K562 (cell line): ENCODE data around the gene TCF3. TPM values are rescaled to one million over a fixed set of nuclear protein-coding genes. Genes with fewer than 3 reads are reported as not detected.

Experiments
- ATAC-seq: fragments of 200-7000 bp; cut with Tn5 transposase; 3 replicates; pipeline ENCODE4 v1.9.1; 2020; ENCODE audit warnings: moderate library complexity
- BruUV-seq: library from RNA; stranded (reverse); fragments of 400-500 nt; replicated peaks from 2 replicates; lab custom pipeline; 2021; lab: Mats Ljungman, UMichigan
- CTCF ChIA-PET: fragments of 300-600 bp; formaldehyde crosslinking; extraction: SDS; loops from one replicate; lab custom pipeline; 2021; ENCODE audit warnings: low intra/inter-chr PET ratio; lab: Yijun Ruan, JAX
- POLR2A ChIA-PET: fragments of 300-600, 350-650 bp; sonication (Branson Sonifier 250); formaldehyde crosslinking; extraction: SDS; loops from one replicate; lab custom pipeline; 2021; ENCODE audit warnings: antibody characterized with exemption, inconsistent platforms; lab: Yijun Ruan, JAX
- DNase-seq, 4 experiments: peaks; one replicate each; pipeline versions ENCODE4 v3.0.0 to v3.0.0-alpha.2; 2011 to 2018; ENCODE audit warnings: low spot score in 3 of 4, mixed read lengths in 3 of 4; ENCODE audit errors: extremely low read depth in 1 of 4
- FAIRE-seq: peaks from 2 replicates; lab custom pipeline; 2011; peaks lifted over from hg19 to GRCh38; lab: Jason Lieb, UNC
- H2AFZ ChIP-seq: 2 replicates; pipeline ENCODE4 v1.6.0; 2011; ENCODE audit warnings: low read depth, low read length, control low read depth, inconsistent platforms
- H3K27ac ChIP-seq: fragments of 200-600 bp; 3 replicates; pipeline ENCODE4 v1.8.0; 2011; ENCODE audit warnings: low read depth, mild to moderate bottlenecking, control low read depth, inconsistent platforms, low read length, moderate library complexity, mixed read lengths; ENCODE audit errors: extremely low read depth
- H3K27me3 ChIP-seq, 2 experiments: fragments of 300-600 bp in 1 of 2; 2 replicates in 1 of 2; 3 replicates in 1 of 2; pipeline versions ENCODE4 v1.6.0 to v1.8.0; 2011; ENCODE audit warnings: inconsistent platforms in 2 of 2, low read length in 2 of 2, mild to moderate bottlenecking in 1 of 2, mixed read lengths in 1 of 2, moderate library complexity in 1 of 2; ENCODE audit not compliant: control insufficient read depth in 2 of 2, insufficient read depth in 2 of 2
- H3K36me3 ChIP-seq: fragments of 300-600 bp; 3 replicates; pipeline ENCODE4 v1.8.0; 2011; ENCODE audit warnings: mild to moderate bottlenecking, low read length, inconsistent platforms; ENCODE audit not compliant: control insufficient read depth, insufficient read depth
- H3K4me1 ChIP-seq, 2 experiments: fragments of 200-600 bp in 1 of 2; replicated peaks in 1 of 2; 2 replicates in 1 of 2; 3 replicates in 1 of 2; pipeline versions ENCODE4 v1.5.1 to v1.8.0; 2011; ENCODE audit warnings: inconsistent platforms in 2 of 2, low read length in 2 of 2, mild to moderate bottlenecking in 1 of 2, mixed read lengths in 1 of 2, moderate library complexity in 1 of 2; ENCODE audit not compliant: control insufficient read depth in 2 of 2, insufficient read depth in 2 of 2
- H3K4me2 ChIP-seq: 2 replicates; pipeline ENCODE4 v1.6.1; 2011; ENCODE audit warnings: low read length, control low read depth, inconsistent platforms, mixed read lengths; ENCODE audit not compliant: insufficient read depth
- H3K4me3 ChIP-seq: fragments of 200-600 bp; sonication (generic), shearing (Covaris generic); 2 replicates; pipeline ENCODE4 v1.5.1; 2016; ENCODE audit warnings: control low read depth, inconsistent platforms
- H3K79me2 ChIP-seq: fragments of 200-600 bp; 3 replicates; pipeline ENCODE4 v1.8.0; 2011; ENCODE audit warnings: low read length, inconsistent platforms; ENCODE audit not compliant: control insufficient read depth, insufficient read depth
- H3K9ac ChIP-seq, 2 experiments: 2 replicates each; pipeline versions ENCODE4 v1.6.0 to v1.6.1; 2011; ENCODE audit warnings: low read depth in 2 of 2, low read length in 2 of 2, control low read depth in 1 of 2, inconsistent platforms in 1 of 2, mild to moderate bottlenecking in 1 of 2, mixed read lengths in 1 of 2; ENCODE audit not compliant: insufficient read depth in 1 of 2
- H3K9me1 ChIP-seq: one replicate; pipeline ENCODE4 v1.6.0; 2011; ENCODE audit warnings: inconsistent platforms, mild to moderate bottlenecking, low read length, moderate library complexity; ENCODE audit not compliant: control insufficient read depth, insufficient read depth
- H3K9me3 ChIP-seq: replicated peaks from 2 replicates; pipeline ENCODE4 v1.5.1; 2011; ENCODE audit warnings: low read depth, low read length, inconsistent platforms; ENCODE audit not compliant: control insufficient read depth, insufficient read depth
- H4K20me1 ChIP-seq: replicated peaks from 2 replicates; pipeline ENCODE4 v1.6.1; 2011; ENCODE audit warnings: low read length, inconsistent platforms, mixed read lengths; ENCODE audit not compliant: control insufficient read depth, insufficient read depth
- FOXA3 ChIP-seq, 2 experiments: fragments of 450-650 bp in 1 of 2; sonication (generic) in 1 of 2; formaldehyde crosslinking; IDR thresholded peaks in 1 of 2; conservative IDR thresholded peaks in 1 of 2; 2 replicates each; pipeline versions ENCODE4 v1.4.0 to v1.8.0; 2020 to 2022; ENCODE audit warnings: mild to moderate bottlenecking in 2 of 2, missing genetic modification reagents in 1 of 2
- JUN ChIP-seq, 2 experiments: sonication (generic) in 1 of 2; formaldehyde crosslinking in 1 of 2; IDR thresholded peaks; 2 replicates each; pipeline versions ENCODE4 v1.6.1 to v1.8.0; 2012 to 2022; ENCODE audit warnings: borderline replicate concordance in 2 of 2, mild to moderate bottlenecking in 2 of 2, improper control_type of control experiment in 1 of 2, low read depth in 1 of 2, low read length in 1 of 2, missing genetic modification reagents in 1 of 2
- SFPQ ChIP-seq: fragments of 200-400 bp; formaldehyde crosslinking; IDR thresholded peaks from 2 replicates; pipeline ENCODE4 v1.6.1; 2017; ENCODE audit warnings: mild to moderate bottlenecking, low read depth, low read length, moderate library complexity
- WGBS: fragments of 100-300 bp; shearing (Covaris generic); methylation state at CpG from one replicate; pipeline ENCODE4 v1.1.6; 2016; ENCODE audit warnings: low coverage, mixed read lengths; ENCODE audit not compliant: insufficient coverage; ENCODE audit errors: missing lambda C conversion rate; 5-methylcytosine and 5-hydroxymethylcytosine counted together
- in situ Hi-C: fragments of 300-500 bp; cut with MboI; formaldehyde crosslinking; loops from 4 replicates; pipeline ENCODE4 v1.15.0; 2018; ENCODE audit warnings: inconsistent platforms, mixed read lengths
- intact Hi-C: fragments of 100-400 bp; cut with micrococcal nuclease; formaldehyde crosslinking; loops from 2 replicates; pipeline ENCODE4 v1.14.2; 2022
- polyA plus RNA-seq, 8 experiments: library from polyadenylated mRNA; depleted of rRNA in 4 of 8; stranded (reverse) in 5 of 8; unstranded in 3 of 8; fragments of >200 nt; fragmentation: Nextera tagmentation in 2 of 8; fragmentation: Illumina TruSeq in 1 of 8; extraction: Ambion mirVana in 2 of 8; extraction: Trizol in 1 of 8; gene quantifications; 2 replicates each; pipeline versions ENCODE4 v1.2.1 to v1.2.3, GENCODE V29; 2011 to 2014; ENCODE audit warnings: inconsistent platforms in 1 of 8, missing spikeins in 1 of 8
- total RNA-seq, 7 experiments: library from RNA; depleted of rRNA in 6 of 7; stranded (reverse); fragments of >200 nt in 6 of 7; fragmentation: Illumina TruSeq in 2 of 7; extraction: Trizol in 2 of 7; gene quantifications; 2 replicates each; pipeline versions ENCODE4 v1.2.1 to v1.2.3, GENCODE V29; 2011 to 2021; ENCODE audit warnings: low replicate concordance in 1 of 7

The TCF3 gene
- total and polyA plus RNA-seq, 9 of the 15 experiments (the other 6 are each of a cell fraction or from before 2014, with no cell fraction given): 5.6 to 259 (median 84.0) TPM

GRCh38 chr19:1599460-1599846 is 53.0 kb downstream of the TCF3 start:
- Histone ChIP-seq H3K4me2 (no peak overlapping the region), H2AFZ (no peak overlapping the region), H3K27me3 (no peaks in the 10 kb centered on the region), H3K79me2 (peaks cover 63% of the 10 kb centered on the region), H3K9me3 (no peaks in the 10 kb centered on the region), H3K9ac (peak overlapping the region in 1 of 2 experiments; percentile 85; a peak in 2 of 4 replicates), H3K27ac (no peak overlapping the region), H3K4me1 (peaks cover 25 to 58% of the 10 kb centered on the region in 2 experiments), H3K36me3 (peaks cover 75% of the 10 kb centered on the region), H4K20me1 (peaks cover 18% of the 10 kb centered on the region), H3K4me3 (no peak overlapping the region), H3K9me1 (peaks cover 3% of the 10 kb centered on the region)
- FAIRE-seq: no peak
- TF ChIP-seq JUN (IDR thresholded peaks at IDR 0.05; ENCODE audit: borderline replicate concordance, low read depth, low read length) (no peak), JUN (CRISPR knock-in tag; IDR thresholded peaks at IDR 0.05; ENCODE audit: borderline replicate concordance) (0 out of 2 replicates have a peak, but pooled peaks have one; percentile 22), SFPQ (no peak), FOXA3 (CRISPR knock-in tag; conservative IDR thresholded peaks at IDR 0.05 in 1 of 2, IDR thresholded peaks at IDR 0.05 in 1 of 2) (0 out of 4 replicates have a peak, but pooled peaks of 1 of the 2 experiments have one; percentile 28)
- no peak for DNase-seq
- ATAC-seq: no peak
- ChIA-PET CTCF (no interaction called here), POLR2A (interaction anchor here (0.6 kb wide), 1 partner anchor 739 kb away, joined by 3 read pairs; no protein-coding TSS in a partner anchor)
- no TSS peak for BruUV-seq
- intact Hi-C loops (no loop called here), in situ Hi-C loops (no loop called here)
- 98% methylated on average over 14 of the region's 15 CpGs for WGBS
